Mucosa of descending colon (tissue), 3 donors: ENCODE data around the gene PLOD3. TPM values are rescaled to one million over a fixed set of nuclear protein-coding genes. Genes with fewer than 3 reads are reported as not detected.

Experiments
- ATAC-seq: fragments of 200-7000 bp; cut with Tn5 transposase; one replicate; pipeline ENCODE4 v1.9.1; 2020; ENCODE audit warnings: mild to moderate bottlenecking, moderate library complexity
- DNase-seq, 3 donors: peaks; one replicate each; pipeline ENCODE4 v3.0.0-alpha.2; 2020
- H3K36me3 ChIP-seq: fragments of 200-600 bp; one replicate; pipeline ENCODE4 v1.8.0; 2021; ENCODE audit warnings: low read depth, mild to moderate bottlenecking
- H3K4me1 ChIP-seq: fragments of 200-600 bp; one replicate; pipeline ENCODE4 v1.8.0; 2021; ENCODE audit warnings: low read depth, mild to moderate bottlenecking
- H3K4me3 ChIP-seq: fragments of 200-600 bp; one replicate; pipeline ENCODE4 v1.8.0; 2021; ENCODE audit warnings: mild to moderate bottlenecking
- H3K9me3 ChIP-seq: fragments of 200-600 bp; one replicate; pipeline ENCODE4 v1.8.0; 2021; ENCODE audit warnings: mild to moderate bottlenecking
- intact Hi-C, 2 donors: fragments of 100-400 bp; cut with DNase I in 1 of 2; cut with micrococcal nuclease in 1 of 2; formaldehyde crosslinking; loops; one replicate each; pipeline versions ENCODE4 v1.11.0 to v1.11.1; 2022; cut with DNase I, micrococcal nuclease
- total RNA-seq, 3 donors: library from RNA; stranded (reverse); fragmentation: NEBNext Ultra II Directional in 2 of 3; extraction: Animal tissue kit (Norgen Biotek cat#: 25700) in 2 of 3; gene quantifications; one replicate each; pipeline versions ENCODE4 v1.2.1 to v1.2.4, GENCODE V29; 2021 to 2023
- TF ChIP-seq, protein P1 (sequence below): fragments of 200-600 bp; IDR thresholded peaks from one replicate; pipeline ENCODE4 v1.8.0; 2022; ENCODE audit warnings: antibody characterized with exemption, mild to moderate bottlenecking
- donor health status: DM: no; HTN: no; CAD: no; lungs with moderate emphysema.
- donor health status: DM: no; HTN: no; CAD: no.
- donor health status: DM: no; HTN: yes; CAD: no.

PLOD3 gene
- total RNA-seq, 3 donors from 2014 or later: 72.9 to 91.8 (median 87.2) TPM

DNA sequence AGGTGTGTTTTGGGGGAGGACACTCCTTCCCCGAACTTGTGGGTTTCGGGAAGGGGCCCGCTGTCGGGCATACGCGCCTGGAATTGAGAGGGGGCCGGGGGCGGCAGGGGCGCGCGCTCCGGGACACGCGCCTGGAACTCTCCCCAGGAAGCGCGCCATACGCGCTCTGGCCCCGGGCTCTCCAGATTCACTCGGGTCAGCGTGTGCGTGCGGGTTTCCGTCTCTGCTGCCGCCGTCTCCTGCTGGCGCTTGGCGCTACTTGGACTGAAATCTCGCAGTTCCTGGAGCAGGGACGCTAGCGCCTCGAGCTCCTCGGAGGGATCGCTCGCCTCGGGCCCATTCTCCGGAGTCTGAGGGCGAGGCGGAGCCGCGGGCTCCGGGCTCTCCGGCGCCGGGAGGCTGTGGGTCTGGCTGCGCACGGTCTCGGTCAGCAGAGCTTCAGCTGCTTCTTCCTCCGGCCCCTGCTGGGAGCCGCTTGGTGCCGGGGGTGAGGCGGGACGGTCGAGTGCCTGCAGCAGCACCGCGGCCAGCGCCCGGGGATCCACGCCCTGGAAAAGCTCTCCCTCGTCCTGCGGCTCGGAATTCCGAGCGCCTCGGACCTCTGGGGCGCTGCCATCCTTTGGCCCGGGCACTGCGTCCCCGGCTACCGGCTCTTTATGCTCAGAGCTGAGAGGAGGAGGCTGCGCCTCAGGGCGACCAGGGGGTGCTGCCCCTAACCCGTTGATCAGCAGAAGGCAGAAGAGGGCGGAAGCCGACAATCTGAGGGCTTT, 53.1 kb downstream of the PLOD3 start:
- no peaks in the 10 kb centered on the region for H3K36me3 ChIP-seq
- no peak overlapping the region for H3K4me3 ChIP-seq
- intact Hi-C loops: no loop called here
- no peak for DNase-seq
- no peaks in the 10 kb centered on the region for H3K9me3 ChIP-seq
- peaks cover 35% of the 10 kb centered on the region for H3K4me1 ChIP-seq
- TF ChIP-seq, protein P1, sequence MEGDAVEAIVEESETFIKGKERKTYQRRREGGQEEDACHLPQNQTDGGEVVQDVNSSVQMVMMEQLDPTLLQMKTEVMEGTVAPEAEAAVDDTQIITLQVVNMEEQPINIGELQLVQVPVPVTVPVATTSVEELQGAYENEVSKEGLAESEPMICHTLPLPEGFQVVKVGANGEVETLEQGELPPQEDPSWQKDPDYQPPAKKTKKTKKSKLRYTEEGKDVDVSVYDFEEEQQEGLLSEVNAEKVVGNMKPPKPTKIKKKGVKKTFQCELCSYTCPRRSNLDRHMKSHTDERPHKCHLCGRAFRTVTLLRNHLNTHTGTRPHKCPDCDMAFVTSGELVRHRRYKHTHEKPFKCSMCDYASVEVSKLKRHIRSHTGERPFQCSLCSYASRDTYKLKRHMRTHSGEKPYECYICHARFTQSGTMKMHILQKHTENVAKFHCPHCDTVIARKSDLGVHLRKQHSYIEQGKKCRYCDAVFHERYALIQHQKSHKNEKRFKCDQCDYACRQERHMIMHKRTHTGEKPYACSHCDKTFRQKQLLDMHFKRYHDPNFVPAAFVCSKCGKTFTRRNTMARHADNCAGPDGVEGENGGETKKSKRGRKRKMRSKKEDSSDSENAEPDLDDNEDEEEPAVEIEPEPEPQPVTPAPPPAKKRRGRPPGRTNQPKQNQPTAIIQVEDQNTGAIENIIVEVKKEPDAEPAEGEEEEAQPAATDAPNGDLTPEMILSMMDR: no peak
- peak; percentile 33 for ATAC-seq

DNA sequence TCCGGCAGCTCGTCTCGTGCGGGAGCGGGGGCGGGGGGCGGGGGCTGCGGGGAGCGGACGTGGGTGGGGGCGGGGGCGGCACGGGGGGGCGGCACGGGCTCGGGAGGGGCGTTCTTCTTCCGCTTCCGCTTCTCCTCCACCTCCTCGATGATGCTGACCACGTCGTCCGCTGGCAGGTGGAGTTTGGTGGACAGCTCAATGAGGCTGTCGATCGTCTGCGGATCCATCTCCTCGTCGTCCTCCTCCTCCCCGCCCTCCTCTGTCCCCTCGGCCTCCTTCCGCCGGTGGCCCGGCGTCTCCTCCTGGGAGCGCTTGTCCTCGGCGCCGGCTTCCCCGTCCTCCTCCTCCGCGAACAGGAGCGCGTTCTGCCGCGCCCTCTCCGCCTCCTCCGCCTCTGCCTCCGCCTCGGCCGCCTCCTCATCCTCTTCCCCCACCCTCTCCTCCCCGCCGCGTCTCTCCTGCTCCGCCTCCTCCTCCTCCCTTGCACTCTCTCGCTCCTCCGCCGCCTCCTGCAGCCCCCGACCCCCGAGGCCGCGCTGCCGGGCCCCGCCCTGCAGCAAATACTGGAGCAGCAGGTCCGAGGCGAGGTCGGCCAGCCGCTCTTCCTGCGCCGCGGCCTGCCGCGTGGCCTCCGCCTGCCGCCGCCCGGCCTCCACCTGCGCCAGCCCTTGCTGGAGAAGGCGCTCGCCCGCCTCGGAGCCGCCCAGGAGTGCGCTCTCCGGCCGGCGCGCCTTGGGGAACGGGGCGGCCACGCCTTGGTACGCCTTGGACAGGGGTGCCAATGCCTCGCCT, 53.9 kb downstream of the PLOD3 start:
- DNase-seq (peak in 1 of 3 donors; percentile 65), ATAC-seq (peak; percentile 40)
- TF ChIP-seq, protein P1: no peak
- no peak overlapping the region for H3K4me3 ChIP-seq
- no peaks in the 10 kb centered on the region for H3K36me3 ChIP-seq
- peaks cover 32% of the 10 kb centered on the region for H3K4me1 ChIP-seq
- no peaks in the 10 kb centered on the region for H3K9me3 ChIP-seq
- intact Hi-C loops: no loop called here

DNA sequence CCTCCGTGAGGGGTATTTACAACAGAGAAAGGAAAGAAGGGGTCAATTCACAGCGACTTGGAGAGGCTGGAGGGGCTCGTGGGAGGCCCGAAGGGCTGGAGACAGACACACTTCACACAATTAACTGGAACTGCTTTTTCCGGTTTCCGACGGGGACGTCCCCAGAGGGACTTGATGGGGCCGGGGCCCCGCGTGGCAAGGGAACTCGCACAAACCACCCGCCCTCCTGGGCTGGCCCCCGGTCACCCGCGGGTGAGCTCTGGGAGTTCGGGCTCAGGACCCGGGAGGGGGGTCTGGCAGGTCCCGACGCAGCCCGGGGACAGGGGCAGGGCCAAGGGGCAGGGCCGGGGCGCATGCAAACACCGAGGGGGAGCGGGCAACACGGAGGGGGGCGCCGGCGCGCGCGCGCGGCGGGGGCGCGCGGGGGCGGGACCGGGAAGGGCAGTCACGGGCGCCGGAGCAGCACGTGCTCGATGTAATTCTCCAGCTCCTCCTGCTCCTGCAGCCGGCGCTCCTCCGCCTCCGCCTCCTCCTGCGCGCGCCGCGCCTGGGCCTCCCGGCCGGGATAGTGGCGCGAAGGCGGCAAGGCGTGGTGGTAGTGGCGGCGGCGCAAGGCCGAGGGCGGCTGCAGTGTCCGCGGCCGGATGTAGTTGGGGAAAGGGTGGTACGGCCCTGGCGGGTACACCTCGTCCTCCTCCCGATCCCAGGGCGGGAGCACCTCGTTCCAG, 54.7 kb downstream of the PLOD3 start:
- Histone ChIP-seq H3K4me3 (no peak overlapping the region), H3K9me3 (no peaks in the 10 kb centered on the region), H3K36me3 (no peaks in the 10 kb centered on the region), H3K4me1 (peaks cover 32% of the 10 kb centered on the region)
- DNase-seq (peak; percentile 45 to 74 (median 74)), ATAC-seq (peak; percentile 65)
- TF ChIP-seq, protein P1: no peak
- intact Hi-C loops: no loop called here

DNA sequence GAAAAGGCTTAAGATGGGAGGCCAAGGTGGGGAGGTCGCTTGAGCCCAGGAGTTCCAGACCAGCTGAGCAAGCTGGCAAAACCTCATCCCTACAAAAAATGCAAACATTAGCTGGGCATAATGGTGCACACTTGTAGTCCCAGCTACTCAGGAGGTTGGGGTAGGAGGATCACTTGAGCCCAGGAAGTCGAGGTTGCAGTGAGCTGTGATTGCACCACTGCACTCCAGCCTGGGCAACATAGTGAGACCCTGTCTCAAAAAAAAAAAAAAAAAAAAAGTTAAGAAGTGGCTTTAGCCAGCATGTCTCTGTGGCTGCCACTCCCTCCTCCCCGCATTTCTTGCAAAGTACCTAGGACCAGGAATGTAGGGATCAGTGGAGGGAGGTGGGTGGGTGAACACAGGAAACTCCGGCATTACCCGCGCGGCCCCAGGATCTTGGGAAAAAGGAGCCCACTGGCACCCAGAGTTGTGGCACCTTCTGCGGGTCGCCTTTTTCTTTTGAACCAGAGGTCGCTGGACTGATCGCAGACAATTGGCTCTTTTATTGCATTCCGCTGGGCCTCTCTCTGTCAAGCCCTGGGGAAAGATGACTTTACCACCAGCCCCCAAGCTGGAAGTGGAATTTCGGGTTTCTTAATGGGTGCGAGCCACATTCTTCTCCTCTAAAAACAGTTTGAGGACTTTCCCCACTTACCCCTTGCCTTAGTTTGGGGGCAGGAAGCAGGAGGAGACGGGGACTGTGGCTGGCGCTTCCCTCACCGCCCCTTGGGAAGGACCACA, 55.5 kb downstream of the PLOD3 start:
- DNase-seq: no peak
- intact Hi-C loops: no loop called here
- TF ChIP-seq, protein P1: no peak
- Histone ChIP-seq H3K4me1 (peaks cover 38% of the 10 kb centered on the region), H3K4me3 (no peak overlapping the region), H3K9me3 (no peaks in the 10 kb centered on the region), H3K36me3 (no peaks in the 10 kb centered on the region)
- ATAC-seq: no peak

DNA sequence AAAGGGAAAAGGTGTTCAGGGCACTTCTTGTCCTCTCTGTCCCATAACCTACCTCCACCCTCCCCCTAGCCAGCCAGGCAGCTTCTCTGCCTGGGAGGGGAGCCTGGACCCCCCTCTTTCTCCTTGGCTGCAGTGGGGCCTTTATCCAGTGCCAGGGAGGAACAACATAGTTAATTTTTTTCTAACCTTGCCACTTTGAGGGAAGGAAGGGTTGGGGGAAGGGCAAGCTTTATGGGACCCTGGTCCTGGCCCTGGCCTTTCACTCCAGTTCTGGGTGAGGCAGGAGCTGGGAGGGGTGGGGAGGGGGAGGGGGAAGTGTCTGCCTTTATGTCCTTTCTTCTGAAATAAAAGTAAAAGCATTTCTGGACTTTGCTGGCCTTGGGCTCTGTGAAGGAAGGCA, 56.5 kb downstream of the PLOD3 start:
- no peak overlapping the region for H3K4me3 ChIP-seq
- TF ChIP-seq, protein P1: no peak
- DNase-seq (no peak), ATAC-seq (peak; percentile 15)
- no peaks in the 10 kb centered on the region for H3K36me3 ChIP-seq
- H3K4me1 ChIP-seq: peaks cover 36% of the 10 kb centered on the region
- intact Hi-C loops: no loop called here
- no peaks in the 10 kb centered on the region for H3K9me3 ChIP-seq
